GM12874 (cell line): ENCODE measurements around the gene CYP24A1.

Source experiments
- CTCF ChIP-seq: IDR thresholded peaks from 2 replicates; pipeline ENCODE4 v1.5.1; 2011; ENCODE audit warnings: low read depth, mild to moderate bottlenecking, control low read depth, low read length, moderate library complexity; ENCODE audit not compliant: insufficient read depth

CYP24A1 gene

DNA sequence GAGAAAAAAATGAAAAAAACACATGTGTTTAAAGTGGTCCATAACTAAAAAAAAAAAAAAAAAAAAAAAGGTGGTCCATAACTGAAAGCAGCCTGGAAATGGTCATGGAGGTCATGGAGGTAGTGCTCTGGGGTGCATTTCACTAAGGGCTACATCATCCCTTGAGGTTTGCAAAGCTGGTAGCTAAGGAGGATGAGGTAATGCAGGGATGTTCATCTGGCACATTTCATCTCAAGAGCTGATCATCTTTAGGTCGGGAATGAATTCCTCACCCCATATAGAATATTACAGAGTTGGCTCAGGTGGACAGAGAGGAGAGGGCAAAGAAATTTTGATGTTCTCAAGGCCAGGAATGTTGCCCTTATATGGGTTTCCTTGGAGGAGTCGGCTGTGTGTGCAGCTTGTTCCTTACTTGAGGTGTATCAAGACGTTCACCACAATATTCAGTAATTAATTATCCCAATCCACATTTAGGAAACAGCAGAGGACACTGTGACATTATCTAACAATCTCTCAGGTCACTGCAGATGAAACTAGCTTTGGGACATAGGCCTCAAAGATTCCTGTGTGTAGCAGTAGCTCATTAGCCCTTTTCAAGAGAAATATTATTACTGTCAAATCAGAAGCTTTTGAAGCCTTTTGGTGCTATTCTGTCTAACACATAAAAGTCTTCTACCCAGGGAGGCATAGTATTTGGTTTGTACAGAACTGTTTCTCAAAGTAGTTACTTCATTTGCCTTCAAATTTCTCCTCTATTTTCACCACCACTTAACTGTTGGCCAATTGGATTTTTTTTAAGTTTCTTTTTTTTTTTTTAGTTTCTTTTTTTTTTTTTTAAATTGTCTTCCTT lies 46.8 kb downstream of the CYP24A1 start:
- TF ChIP-seq CTCF = no peak

- TF ChIP-seq CTCF = no peak
These were observed 50.1 kb downstream of the CYP24A1 start for GRCh38 chr20:54123587-54124180.

- TF ChIP-seq CTCF = no peak
These were observed 50.9 kb downstream of the CYP24A1 start for GRCh38 chr20:54122681-54123586.

GRCh38 chr20:54122189-54122588 lies 51.6 kb downstream of the CYP24A1 start:
- no peak for TF ChIP-seq CTCF

GRCh38 chr20:54119744-54120143 lies 54.0 kb downstream of the CYP24A1 start:
- no peak for TF ChIP-seq CTCF

GRCh38 chr20:54118220-54119001 lies 55.4 kb downstream of the CYP24A1 start:
- TF ChIP-seq CTCF = no peak
